ENCODE measurements around the gene TMEM212.

DNA sequence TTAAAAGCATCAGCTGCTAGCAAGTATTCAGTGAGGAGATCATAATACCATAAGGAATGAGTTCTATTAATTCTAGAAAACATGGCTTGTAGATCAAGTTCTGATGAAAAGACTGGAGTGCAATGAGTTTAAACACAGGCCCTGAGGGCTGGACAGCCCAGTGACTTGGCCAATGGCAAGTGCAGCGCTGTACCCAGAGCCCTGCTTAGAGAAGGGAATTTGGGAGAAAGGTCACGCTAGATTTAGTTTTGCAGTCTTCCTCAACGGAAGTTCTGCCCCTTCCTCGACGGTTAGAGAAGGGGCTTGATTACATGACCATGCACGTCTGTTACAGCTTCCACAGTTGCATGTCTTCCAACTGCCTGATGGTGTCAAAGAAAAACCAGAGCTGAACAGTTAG lies 4.0 kb downstream of the TMEM212 start:
- TF ChIP-seq, protein P1, sequence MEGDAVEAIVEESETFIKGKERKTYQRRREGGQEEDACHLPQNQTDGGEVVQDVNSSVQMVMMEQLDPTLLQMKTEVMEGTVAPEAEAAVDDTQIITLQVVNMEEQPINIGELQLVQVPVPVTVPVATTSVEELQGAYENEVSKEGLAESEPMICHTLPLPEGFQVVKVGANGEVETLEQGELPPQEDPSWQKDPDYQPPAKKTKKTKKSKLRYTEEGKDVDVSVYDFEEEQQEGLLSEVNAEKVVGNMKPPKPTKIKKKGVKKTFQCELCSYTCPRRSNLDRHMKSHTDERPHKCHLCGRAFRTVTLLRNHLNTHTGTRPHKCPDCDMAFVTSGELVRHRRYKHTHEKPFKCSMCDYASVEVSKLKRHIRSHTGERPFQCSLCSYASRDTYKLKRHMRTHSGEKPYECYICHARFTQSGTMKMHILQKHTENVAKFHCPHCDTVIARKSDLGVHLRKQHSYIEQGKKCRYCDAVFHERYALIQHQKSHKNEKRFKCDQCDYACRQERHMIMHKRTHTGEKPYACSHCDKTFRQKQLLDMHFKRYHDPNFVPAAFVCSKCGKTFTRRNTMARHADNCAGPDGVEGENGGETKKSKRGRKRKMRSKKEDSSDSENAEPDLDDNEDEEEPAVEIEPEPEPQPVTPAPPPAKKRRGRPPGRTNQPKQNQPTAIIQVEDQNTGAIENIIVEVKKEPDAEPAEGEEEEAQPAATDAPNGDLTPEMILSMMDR (IDR thresholded peaks at IDR 0.05): no peak
- TF ChIP-seq POLR2A (IDR thresholded peaks at IDR 0.05) (no peak), POLR2AphosphoS5 (IDR thresholded peaks at IDR 0.05) (no peak), EP300 (IDR thresholded peaks at IDR 0.05) (no peak)
